Measurements from ENCODE around the gene GADD45B. TPM values are rescaled to one million over a fixed set of nuclear protein-coding genes. Genes with fewer than 3 reads are reported as not detected.
"Not testable (repeated sequence)": the region's sequence is repeated elsewhere in the genome, so short reads cannot be mapped to it uniquely, and the experiment has no call there.

The GADD45B gene
- total RNA-seq, 4 donors from 2014 or later: 52.5 to 134 (median 68.7) TPM

GRCh38 chr19:2500156-2500555, 24.2 kb downstream of the GADD45B start:
- H3K4me1 ChIP-seq: peaks cover 39% of the 10 kb centered on the region
- 82% methylated on average over 13 of the region's 13 CpGs for WGBS
- peak overlapping the region; percentile 39 for H3K27ac ChIP-seq
- no peaks in the 10 kb centered on the region for H3K36me3 ChIP-seq
- TF ChIP-seq, protein P1, sequence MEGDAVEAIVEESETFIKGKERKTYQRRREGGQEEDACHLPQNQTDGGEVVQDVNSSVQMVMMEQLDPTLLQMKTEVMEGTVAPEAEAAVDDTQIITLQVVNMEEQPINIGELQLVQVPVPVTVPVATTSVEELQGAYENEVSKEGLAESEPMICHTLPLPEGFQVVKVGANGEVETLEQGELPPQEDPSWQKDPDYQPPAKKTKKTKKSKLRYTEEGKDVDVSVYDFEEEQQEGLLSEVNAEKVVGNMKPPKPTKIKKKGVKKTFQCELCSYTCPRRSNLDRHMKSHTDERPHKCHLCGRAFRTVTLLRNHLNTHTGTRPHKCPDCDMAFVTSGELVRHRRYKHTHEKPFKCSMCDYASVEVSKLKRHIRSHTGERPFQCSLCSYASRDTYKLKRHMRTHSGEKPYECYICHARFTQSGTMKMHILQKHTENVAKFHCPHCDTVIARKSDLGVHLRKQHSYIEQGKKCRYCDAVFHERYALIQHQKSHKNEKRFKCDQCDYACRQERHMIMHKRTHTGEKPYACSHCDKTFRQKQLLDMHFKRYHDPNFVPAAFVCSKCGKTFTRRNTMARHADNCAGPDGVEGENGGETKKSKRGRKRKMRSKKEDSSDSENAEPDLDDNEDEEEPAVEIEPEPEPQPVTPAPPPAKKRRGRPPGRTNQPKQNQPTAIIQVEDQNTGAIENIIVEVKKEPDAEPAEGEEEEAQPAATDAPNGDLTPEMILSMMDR (IDR thresholded peaks at IDR 0.05): no peak
- DNase-seq (ENCODE audit: low spot score in 2 of 2): no peak
- H3K27me3 ChIP-seq: no peaks in the 10 kb centered on the region
- H3K4me3 ChIP-seq: no peak overlapping the region
- H3K9me3 ChIP-seq: no peaks in the 10 kb centered on the region

- Histone ChIP-seq H3K4me3 (no peak overlapping the region), H3K4me1 (peaks cover 32% of the 10 kb centered on the region), H3K27ac (peak overlapping the region; percentile 39), H3K36me3 (no peaks in the 10 kb centered on the region), H3K27me3 (no peaks in the 10 kb centered on the region), H3K9me3 (no peaks in the 10 kb centered on the region)
- 61% methylated on average over 12 of the region's 12 CpGs for WGBS
- DNase-seq (ENCODE audit: low spot score in 2 of 2): no peak
- TF ChIP-seq POLR2A (IDR thresholded peaks at IDR 0.05) (no peak), POLR2AphosphoS5 (IDR thresholded peaks at IDR 0.05) (no peak), EP300 (IDR thresholded peaks at IDR 0.05) (no peak)
- TF ChIP-seq, protein P1 (IDR thresholded peaks at IDR 0.05): no peak
Measured at GRCh38 chr19:2500841-2501261, 24.9 kb downstream of the GADD45B start.

DNA sequence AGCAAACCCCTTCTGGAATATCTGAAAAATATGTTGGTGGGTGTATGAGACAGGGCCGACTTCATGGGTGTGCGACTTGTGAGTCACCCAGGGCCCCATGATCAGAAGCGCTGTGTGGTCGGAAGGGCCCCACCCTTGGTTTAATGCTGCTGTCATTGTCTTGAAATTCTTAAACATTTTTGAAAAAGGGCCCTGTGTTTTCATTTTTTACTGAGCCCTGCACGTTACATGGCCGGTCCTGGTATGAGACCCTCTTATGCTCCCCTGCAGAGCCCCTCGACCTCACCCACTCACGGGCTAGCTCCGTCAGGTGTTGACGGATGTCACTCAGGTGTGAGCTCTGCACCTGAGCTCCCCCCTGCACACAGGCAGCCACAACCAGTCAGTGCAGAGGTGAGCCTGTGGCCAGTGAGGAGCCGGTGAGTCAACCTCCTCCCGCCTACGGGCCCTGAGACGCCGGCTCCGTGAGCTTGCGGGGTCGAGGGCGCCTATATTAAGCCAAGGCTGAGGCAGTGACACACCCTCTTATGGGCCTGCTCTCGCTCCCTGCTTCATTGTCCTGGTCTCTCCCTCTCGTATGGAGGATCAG, 27.7 kb downstream of the GADD45B start:
- Histone ChIP-seq H3K36me3 (no peaks in the 10 kb centered on the region), H3K27me3 (no peaks in the 10 kb centered on the region), H3K4me1 (peaks cover 33% of the 10 kb centered on the region), H3K9me3 (no peaks in the 10 kb centered on the region), H3K4me3 (no peak overlapping the region), H3K27ac (peak overlapping the region; percentile 61)
- DNase-seq (ENCODE audit: low spot score in 2 of 2): no peak
- 60% methylated on average over 11 of the region's 21 CpGs for WGBS
- TF ChIP-seq POLR2A (IDR thresholded peaks at IDR 0.05) (no peak), EP300 (IDR thresholded peaks at IDR 0.05) (no peak), POLR2AphosphoS5 (IDR thresholded peaks at IDR 0.05) (no peak)
- TF ChIP-seq, protein P1 (IDR thresholded peaks at IDR 0.05): no peak

GRCh38 chr19:2506656-2507055, 30.7 kb downstream of the GADD45B start:
- WGBS: 89% methylated on average over 8 of the region's 8 CpGs
- peaks cover 23% of the 10 kb centered on the region for H3K4me1 ChIP-seq
- DNase-seq (ENCODE audit: low spot score in 2 of 2); H3K27ac ChIP-seq; H3K4me3 ChIP-seq; H3K27me3 ChIP-seq; H3K9me3 ChIP-seq; H3K36me3 ChIP-seq: not testable (repeated sequence)

- DNase-seq (ENCODE audit: low spot score in 2 of 2): no peak
- H3K4me3 ChIP-seq: no peak overlapping the region
- no peak overlapping the region for H3K27ac ChIP-seq
- H3K27me3 ChIP-seq: no peaks in the 10 kb centered on the region
- H3K36me3 ChIP-seq: no peaks in the 10 kb centered on the region
- no peaks in the 10 kb centered on the region for H3K9me3 ChIP-seq
- H3K4me1 ChIP-seq: peaks cover 23% of the 10 kb centered on the region
- TF ChIP-seq POLR2AphosphoS5 (IDR thresholded peaks at IDR 0.05): no peak
- TF ChIP-seq EP300 (IDR thresholded peaks at IDR 0.05): no peak
- WGBS: 31% methylated on average over 12 of the region's 12 CpGs
Measured at GRCh38 chr19:2507109-2507508, 31.2 kb downstream of the GADD45B start.

DNA sequence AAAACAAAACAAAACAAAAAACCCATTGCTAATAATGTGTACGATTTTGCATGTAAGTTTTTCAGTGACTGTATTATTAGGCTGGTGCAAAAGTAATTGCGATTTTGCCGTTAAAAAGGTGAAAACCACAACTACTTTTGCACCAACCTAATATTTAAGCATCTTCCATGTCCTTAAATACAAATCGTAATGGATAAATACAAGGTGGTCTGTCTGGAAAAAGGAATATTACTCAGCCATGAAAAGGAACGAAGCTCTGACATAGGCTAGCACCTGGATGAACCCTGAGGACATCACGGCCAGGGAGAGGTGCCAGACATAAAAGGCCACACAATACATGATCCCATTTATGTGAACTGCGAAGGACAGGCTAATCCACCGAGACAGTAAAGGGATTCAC, 33.2 kb downstream of the GADD45B start:
- Histone ChIP-seq H3K27ac (no peak overlapping the region), H3K27me3 (peaks cover 9% of the 10 kb centered on the region), H3K4me3 (no peak overlapping the region), H3K9me3 (no peaks in the 10 kb centered on the region), H3K4me1 (peaks cover 23% of the 10 kb centered on the region), H3K36me3 (no peaks in the 10 kb centered on the region)
- DNase-seq (ENCODE audit: low spot score in 2 of 2): no peak
- WGBS: 86% methylated on average over 8 of the region's 8 CpGs
- TF ChIP-seq POLR2A (IDR thresholded peaks at IDR 0.05) (no peak), EP300 (IDR thresholded peaks at IDR 0.05) (no peak), POLR2AphosphoS5 (IDR thresholded peaks at IDR 0.05) (no peak)
- TF ChIP-seq, protein P1 (IDR thresholded peaks at IDR 0.05): no peak

Data from suprapubic skin (tissue), 4 donors.